ENCODE data around the gene KRTAP4-1.

The KRTAP4-1 gene

DNA sequence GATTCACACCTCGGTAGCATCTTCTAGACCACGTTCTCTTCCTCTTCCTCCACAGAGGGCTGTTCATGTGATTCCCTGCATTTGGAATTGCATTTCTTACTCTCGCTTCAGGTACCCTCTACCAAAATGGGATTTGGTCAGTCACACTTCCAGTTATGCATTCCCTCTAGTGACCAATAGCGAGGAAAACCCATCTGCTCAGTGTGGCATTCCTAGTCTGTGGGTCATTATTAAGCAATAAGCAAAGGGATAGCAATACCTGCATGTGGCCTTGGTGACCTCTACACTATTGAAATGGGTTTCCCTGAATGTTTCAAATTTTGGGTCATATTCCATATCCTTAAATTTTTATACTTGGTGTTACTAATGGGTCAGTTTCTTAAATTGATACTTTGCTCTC lies 34.7 kb downstream of the KRTAP4-1 start:
- TF ChIP-seq FOXP2 (optimal IDR thresholded peaks at IDR 0.05; ENCODE audit: borderline replicate concordance, extremely low read depth, extremely low read length, insufficient read depth) (no peak), SIN3A (IDR thresholded peaks at IDR 0.05; ENCODE audit: borderline replicate concordance, insufficient read depth, low read length) (no peak), POLR2AphosphoS5 (IDR thresholded peaks at IDR 0.05; ENCODE audit: low read depth, low read length) (no peak), TAF1 (IDR thresholded peaks at IDR 0.05; ENCODE audit: borderline replicate concordance, insufficient read depth, low read length) (no peak)
- TF ChIP-seq, protein P1, sequence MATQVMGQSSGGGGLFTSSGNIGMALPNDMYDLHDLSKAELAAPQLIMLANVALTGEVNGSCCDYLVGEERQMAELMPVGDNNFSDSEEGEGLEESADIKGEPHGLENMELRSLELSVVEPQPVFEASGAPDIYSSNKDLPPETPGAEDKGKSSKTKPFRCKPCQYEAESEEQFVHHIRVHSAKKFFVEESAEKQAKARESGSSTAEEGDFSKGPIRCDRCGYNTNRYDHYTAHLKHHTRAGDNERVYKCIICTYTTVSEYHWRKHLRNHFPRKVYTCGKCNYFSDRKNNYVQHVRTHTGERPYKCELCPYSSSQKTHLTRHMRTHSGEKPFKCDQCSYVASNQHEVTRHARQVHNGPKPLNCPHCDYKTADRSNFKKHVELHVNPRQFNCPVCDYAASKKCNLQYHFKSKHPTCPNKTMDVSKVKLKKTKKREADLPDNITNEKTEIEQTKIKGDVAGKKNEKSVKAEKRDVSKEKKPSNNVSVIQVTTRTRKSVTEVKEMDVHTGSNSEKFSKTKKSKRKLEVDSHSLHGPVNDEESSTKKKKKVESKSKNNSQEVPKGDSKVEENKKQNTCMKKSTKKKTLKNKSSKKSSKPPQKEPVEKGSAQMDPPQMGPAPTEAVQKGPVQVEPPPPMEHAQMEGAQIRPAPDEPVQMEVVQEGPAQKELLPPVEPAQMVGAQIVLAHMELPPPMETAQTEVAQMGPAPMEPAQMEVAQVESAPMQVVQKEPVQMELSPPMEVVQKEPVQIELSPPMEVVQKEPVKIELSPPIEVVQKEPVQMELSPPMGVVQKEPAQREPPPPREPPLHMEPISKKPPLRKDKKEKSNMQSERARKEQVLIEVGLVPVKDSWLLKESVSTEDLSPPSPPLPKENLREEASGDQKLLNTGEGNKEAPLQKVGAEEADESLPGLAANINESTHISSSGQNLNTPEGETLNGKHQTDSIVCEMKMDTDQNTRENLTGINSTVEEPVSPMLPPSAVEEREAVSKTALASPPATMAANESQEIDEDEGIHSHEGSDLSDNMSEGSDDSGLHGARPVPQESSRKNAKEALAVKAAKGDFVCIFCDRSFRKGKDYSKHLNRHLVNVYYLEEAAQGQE (IDR thresholded peaks at IDR 0.05; ENCODE audit: insufficient read depth in 1 of 2, low read depth in 2 of 2, low read length in 2 of 2) = no peak

DNA sequence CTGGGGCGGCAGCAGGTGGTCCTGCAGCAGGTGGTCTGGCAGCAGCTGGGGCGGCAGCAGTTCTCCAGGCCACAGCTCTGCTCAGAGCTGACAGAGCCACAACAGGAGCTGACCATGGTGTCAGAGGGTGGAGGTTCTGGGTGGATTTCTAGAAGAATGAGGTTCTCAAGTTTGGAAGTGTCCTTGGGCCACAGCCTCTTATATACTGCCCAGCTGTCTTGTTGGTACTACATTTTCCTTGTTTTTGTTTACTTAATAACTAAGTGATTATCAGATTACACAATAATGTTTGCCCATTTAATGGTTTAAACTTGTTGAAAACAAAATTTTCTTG lies 35.1 kb downstream of the KRTAP4-1 start, which contains the start of gene KRTAP4-5:
Gene KRTAP4-5, minus strand, starts transcription at position 174 of the 334 bp plus-strand sequence. Its CDS starts 58 bp downstream, at position 116.
- TF ChIP-seq, protein P1 (IDR thresholded peaks at IDR 0.05; ENCODE audit: insufficient read depth in 1 of 2, low read depth in 2 of 2, low read length in 2 of 2) = 0 out of 4 replicates have a peak, but pooled peaks of 1 of the 2 experiments have one; percentile 23
- TF ChIP-seq FOXP2 (optimal IDR thresholded peaks at IDR 0.05; ENCODE audit: borderline replicate concordance, extremely low read depth, extremely low read length, insufficient read depth) = no peak
- no peak for TF ChIP-seq TAF1 (IDR thresholded peaks at IDR 0.05; ENCODE audit: borderline replicate concordance, insufficient read depth, low read length)
- TF ChIP-seq SIN3A (IDR thresholded peaks at IDR 0.05; ENCODE audit: borderline replicate concordance, insufficient read depth, low read length) = no peak
- no peak for TF ChIP-seq POLR2AphosphoS5 (IDR thresholded peaks at IDR 0.05; ENCODE audit: low read depth, low read length)

DNA sequence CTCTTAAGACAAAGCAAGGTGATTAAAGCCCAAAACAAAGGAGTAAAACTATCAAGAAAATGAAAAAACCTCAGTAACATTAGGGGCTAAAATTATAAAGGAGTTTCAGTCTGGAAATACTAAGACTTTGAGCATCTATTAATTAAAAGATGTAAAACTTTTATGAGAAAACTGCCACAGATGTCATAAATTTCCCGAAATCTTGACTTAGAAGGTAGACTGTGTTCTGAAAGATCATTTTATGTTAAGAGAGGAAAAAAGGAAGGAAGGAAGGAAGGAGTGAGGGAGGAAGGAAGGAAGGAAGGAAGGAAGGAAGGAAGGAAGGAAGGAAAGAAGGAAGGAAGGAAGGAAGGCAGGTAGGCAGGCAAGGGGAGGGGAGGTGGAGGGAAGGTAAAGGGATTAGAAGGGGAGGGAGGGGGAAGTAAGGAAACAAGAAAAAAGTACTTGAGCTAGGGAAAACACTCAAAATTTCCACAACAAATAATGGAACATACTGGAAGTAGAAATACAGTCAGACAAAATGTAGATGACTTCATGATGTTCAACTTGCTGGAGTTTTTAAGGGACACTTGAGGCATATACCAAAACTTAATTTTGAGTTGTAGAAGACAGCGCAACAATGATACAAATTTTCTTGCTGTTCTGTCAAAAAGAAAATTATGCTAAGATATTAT lies 37.0 kb downstream of the KRTAP4-1 start:
- TF ChIP-seq FOXP2 (optimal IDR thresholded peaks at IDR 0.05; ENCODE audit: borderline replicate concordance, extremely low read depth, extremely low read length, insufficient read depth) (no peak), TAF1 (IDR thresholded peaks at IDR 0.05; ENCODE audit: borderline replicate concordance, insufficient read depth, low read length) (no peak), SIN3A (IDR thresholded peaks at IDR 0.05; ENCODE audit: borderline replicate concordance, insufficient read depth, low read length) (no peak), POLR2AphosphoS5 (IDR thresholded peaks at IDR 0.05; ENCODE audit: low read depth, low read length) (no peak)
- TF ChIP-seq, protein P1 (IDR thresholded peaks at IDR 0.05; ENCODE audit: insufficient read depth in 1 of 2, low read depth in 2 of 2, low read length in 2 of 2) = no peak

DNA sequence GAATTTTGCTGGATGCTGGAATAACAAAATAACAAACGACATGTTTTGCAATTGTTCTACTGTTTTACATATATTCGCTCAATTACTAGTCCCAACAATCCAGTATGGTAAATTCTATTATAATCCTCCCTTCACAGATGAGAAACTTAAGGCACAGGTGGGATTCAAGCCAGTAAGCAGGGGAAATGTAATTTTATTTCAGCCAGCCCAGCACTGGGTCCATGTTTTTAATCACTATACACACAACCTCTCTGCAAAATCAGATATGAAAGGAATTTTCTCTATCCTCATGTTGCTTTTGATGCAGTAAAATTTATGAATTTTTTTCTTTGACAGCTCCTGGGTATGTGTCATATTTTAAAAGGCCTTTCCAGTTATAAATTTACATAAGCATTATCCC lies 39.5 kb downstream of the KRTAP4-1 start:
- no peak for TF ChIP-seq POLR2AphosphoS5 (IDR thresholded peaks at IDR 0.05; ENCODE audit: low read depth, low read length)
- no peak for TF ChIP-seq FOXP2 (optimal IDR thresholded peaks at IDR 0.05; ENCODE audit: borderline replicate concordance, extremely low read depth, extremely low read length, insufficient read depth)
- TF ChIP-seq, protein P1 (IDR thresholded peaks at IDR 0.05; ENCODE audit: insufficient read depth in 1 of 2, low read depth in 2 of 2, low read length in 2 of 2) = no peak

Data from PFSK-1 (cell line).